H1 (cell line): Measurements from ENCODE around the gene ITGA6. TPM values are rescaled to one million over a fixed set of nuclear protein-coding genes. Genes with fewer than 3 reads are reported as not detected.

Experiments used
- ASH2L ChIP-seq: fragments of 200-600, 300-600 bp; sonication (generic); IDR thresholded peaks from one replicate; pipeline ENCODE4 v1.7.1; 2017; ENCODE audit warnings: low read length
- BCL11A ChIP-seq, 2 experiments: IDR thresholded peaks; one replicate each; pipeline ENCODE4 v1.6.1; 2011; ENCODE audit warnings: low read depth in 2 of 2, low read length in 2 of 2, mild to moderate bottlenecking in 2 of 2
- GTF2F1 ChIP-seq: IDR thresholded peaks from 2 replicates; pipeline ENCODE4 v1.6.1; 2012; ENCODE audit warnings: low read depth, low read length, improper control_type of control experiment, borderline replicate concordance
- HDAC6 ChIP-seq: IDR thresholded peaks from one replicate; pipeline ENCODE4 v1.7.1; 2012; ENCODE audit warnings: low read depth, mild to moderate bottlenecking, inconsistent platforms, low read length, moderate library complexity
- POLR2A ChIP-seq, 2 experiments: IDR thresholded peaks; 1 replicate in 1 of 2; 2 replicates in 1 of 2; pipeline ENCODE4 v1.6.1; 2011; ENCODE audit warnings: low read depth in 2 of 2, low read length in 2 of 2, mild to moderate bottlenecking in 2 of 2; ENCODE audit errors: control extremely low read depth in 1 of 2
- POLR2AphosphoS5 ChIP-seq: IDR thresholded peaks from 2 replicates; pipeline ENCODE4 v1.6.1; 2011; ENCODE audit warnings: low read depth, low read length
- RBBP5 ChIP-seq: IDR thresholded peaks from 2 replicates; pipeline ENCODE4 v1.7.1; 2012; ENCODE audit warnings: low read depth, mild to moderate bottlenecking, inconsistent platforms, low read length, moderate library complexity, borderline replicate concordance
- polyA plus RNA-seq, 7 experiments: library from polyadenylated mRNA; depleted of rRNA in 3 of 7; stranded (reverse) in 5 of 7; unstranded in 2 of 7; fragments of >200 nt in 5 of 7; fragments of 200-250 nt in 2 of 7; gene quantifications; 1 replicate in 5 of 7; 2 replicates in 1 of 7; 4 replicates in 1 of 7; pipeline versions ENCODE4 v1.2.1 to v1.2.3, GENCODE V29; 2011 to 2013; ENCODE audit warnings: missing spikeins in 2 of 7, mixed read lengths in 2 of 7
- total RNA-seq: library from RNA; stranded (reverse); fragmentation: NEBNext Ultra II Directional; extraction: Animal tissue kit (Norgen Biotek cat#: 25700); gene quantifications from 2 replicates; pipeline ENCODE4 v1.2.1, GENCODE V29; 2021
- TF ChIP-seq, protein P1 (sequence below): fragments of 300-600 bp; sonication (generic); IDR thresholded peaks from 2 replicates; pipeline ENCODE4 v1.7.1; 2012; ENCODE audit warnings: low read length, moderate library complexity, mild to moderate bottlenecking, inconsistent platforms; ENCODE audit not compliant: insufficient replicate concordance

Gene ITGA6
- total and polyA plus RNA-seq, 2 of the 8 experiments (the other 6 are each of a cell fraction or from before 2014, with no cell fraction given), result 26.9 to 118 TPM

DNA sequence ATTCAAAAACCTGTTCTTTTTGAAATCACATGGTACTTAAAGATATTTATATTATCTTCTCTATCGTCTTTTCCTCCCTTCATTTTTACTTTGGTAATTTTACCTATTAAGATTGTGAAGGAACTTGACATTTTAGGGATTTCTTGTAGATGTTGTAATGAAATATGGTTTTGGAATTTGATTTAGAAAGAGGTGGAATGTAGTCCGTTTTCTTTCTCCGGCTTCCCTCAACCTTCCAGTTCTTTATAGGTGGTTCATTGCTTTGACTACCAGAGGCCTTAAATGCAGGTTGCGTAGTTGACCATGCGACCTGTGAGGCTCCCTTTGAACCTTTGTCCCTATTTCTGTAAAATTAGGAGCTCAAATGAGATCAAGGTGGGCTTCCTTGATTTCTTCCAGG is 24.5 kb downstream of the ITGA6 start (continued):
- TF ChIP-seq, protein P1, sequence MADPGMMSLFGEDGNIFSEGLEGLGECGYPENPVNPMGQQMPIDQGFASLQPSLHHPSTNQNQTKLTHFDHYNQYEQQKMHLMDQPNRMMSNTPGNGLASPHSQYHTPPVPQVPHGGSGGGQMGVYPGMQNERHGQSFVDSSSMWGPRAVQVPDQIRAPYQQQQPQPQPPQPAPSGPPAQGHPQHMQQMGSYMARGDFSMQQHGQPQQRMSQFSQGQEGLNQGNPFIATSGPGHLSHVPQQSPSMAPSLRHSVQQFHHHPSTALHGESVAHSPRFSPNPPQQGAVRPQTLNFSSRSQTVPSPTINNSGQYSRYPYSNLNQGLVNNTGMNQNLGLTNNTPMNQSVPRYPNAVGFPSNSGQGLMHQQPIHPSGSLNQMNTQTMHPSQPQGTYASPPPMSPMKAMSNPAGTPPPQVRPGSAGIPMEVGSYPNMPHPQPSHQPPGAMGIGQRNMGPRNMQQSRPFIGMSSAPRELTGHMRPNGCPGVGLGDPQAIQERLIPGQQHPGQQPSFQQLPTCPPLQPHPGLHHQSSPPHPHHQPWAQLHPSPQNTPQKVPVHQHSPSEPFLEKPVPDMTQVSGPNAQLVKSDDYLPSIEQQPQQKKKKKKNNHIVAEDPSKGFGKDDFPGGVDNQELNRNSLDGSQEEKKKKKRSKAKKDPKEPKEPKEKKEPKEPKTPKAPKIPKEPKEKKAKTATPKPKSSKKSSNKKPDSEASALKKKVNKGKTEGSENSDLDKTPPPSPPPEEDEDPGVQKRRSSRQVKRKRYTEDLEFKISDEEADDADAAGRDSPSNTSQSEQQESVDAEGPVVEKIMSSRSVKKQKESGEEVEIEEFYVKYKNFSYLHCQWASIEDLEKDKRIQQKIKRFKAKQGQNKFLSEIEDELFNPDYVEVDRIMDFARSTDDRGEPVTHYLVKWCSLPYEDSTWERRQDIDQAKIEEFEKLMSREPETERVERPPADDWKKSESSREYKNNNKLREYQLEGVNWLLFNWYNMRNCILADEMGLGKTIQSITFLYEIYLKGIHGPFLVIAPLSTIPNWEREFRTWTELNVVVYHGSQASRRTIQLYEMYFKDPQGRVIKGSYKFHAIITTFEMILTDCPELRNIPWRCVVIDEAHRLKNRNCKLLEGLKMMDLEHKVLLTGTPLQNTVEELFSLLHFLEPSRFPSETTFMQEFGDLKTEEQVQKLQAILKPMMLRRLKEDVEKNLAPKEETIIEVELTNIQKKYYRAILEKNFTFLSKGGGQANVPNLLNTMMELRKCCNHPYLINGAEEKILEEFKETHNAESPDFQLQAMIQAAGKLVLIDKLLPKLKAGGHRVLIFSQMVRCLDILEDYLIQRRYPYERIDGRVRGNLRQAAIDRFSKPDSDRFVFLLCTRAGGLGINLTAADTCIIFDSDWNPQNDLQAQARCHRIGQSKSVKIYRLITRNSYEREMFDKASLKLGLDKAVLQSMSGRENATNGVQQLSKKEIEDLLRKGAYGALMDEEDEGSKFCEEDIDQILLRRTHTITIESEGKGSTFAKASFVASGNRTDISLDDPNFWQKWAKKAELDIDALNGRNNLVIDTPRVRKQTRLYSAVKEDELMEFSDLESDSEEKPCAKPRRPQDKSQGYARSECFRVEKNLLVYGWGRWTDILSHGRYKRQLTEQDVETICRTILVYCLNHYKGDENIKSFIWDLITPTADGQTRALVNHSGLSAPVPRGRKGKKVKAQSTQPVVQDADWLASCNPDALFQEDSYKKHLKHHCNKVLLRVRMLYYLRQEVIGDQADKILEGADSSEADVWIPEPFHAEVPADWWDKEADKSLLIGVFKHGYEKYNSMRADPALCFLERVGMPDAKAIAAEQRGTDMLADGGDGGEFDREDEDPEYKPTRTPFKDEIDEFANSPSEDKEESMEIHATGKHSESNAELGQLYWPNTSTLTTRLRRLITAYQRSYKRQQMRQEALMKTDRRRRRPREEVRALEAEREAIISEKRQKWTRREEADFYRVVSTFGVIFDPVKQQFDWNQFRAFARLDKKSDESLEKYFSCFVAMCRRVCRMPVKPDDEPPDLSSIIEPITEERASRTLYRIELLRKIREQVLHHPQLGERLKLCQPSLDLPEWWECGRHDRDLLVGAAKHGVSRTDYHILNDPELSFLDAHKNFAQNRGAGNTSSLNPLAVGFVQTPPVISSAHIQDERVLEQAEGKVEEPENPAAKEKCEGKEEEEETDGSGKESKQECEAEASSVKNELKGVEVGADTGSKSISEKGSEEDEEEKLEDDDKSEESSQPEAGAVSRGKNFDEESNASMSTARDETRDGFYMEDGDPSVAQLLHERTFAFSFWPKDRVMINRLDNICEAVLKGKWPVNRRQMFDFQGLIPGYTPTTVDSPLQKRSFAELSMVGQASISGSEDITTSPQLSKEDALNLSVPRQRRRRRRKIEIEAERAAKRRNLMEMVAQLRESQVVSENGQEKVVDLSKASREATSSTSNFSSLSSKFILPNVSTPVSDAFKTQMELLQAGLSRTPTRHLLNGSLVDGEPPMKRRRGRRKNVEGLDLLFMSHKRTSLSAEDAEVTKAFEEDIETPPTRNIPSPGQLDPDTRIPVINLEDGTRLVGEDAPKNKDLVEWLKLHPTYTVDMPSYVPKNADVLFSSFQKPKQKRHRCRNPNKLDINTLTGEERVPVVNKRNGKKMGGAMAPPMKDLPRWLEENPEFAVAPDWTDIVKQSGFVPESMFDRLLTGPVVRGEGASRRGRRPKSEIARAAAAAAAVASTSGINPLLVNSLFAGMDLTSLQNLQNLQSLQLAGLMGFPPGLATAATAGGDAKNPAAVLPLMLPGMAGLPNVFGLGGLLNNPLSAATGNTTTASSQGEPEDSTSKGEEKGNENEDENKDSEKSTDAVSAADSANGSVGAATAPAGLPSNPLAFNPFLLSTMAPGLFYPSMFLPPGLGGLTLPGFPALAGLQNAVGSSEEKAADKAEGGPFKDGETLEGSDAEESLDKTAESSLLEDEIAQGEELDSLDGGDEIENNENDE, result no peak
- TF ChIP-seq ASH2L, result no peak
- TF ChIP-seq RBBP5, result no peak
- TF ChIP-seq BCL11A (IDR thresholded peaks at IDR 0.05; ENCODE audit: low read depth in 2 of 2, low read length in 2 of 2), result no peak
- no peak for TF ChIP-seq POLR2A (IDR thresholded peaks at IDR 0.05; ENCODE audit: control extremely low read depth in 1 of 2, low read depth in 2 of 2, low read length in 2 of 2)
- TF ChIP-seq HDAC6, result no peak
- TF ChIP-seq GTF2F1, result no peak
- no peak for TF ChIP-seq POLR2AphosphoS5
